PC-9 (cell line): ENCODE measurements around the gene DNASE1L2.

Source experiments
- CTCF ChIP-seq: fragments of 200-600 bp; sonication (generic); conservative IDR thresholded peaks from 2 replicates; pipeline ENCODE4 v1.6.1; 2017; ENCODE audit warnings: mixed run types, antibody characterized with exemption, mild to moderate bottlenecking, moderate library complexity
- EZH2 ChIP-seq: fragments of 200-600 bp; sonication (generic); IDR thresholded peaks from 2 replicates; pipeline ENCODE4 v1.8.0; 2017; ENCODE audit warnings: antibody characterized with exemption, low read depth

GRCh38 chr16:2211923-2212347 lies 24.3 kb upstream of the DNASE1L2 start:
- TF ChIP-seq CTCF (no peak), EZH2 (no peak)
